ENCODE results near the gene GNG2. TPM values are rescaled to one million over a fixed set of nuclear protein-coding genes. Genes with fewer than 3 reads are reported as not detected.

GNG2 gene
- total and polyA plus RNA-seq, 2 experiments from 2014 or later: 3.3 to 4.5 TPM

DNA sequence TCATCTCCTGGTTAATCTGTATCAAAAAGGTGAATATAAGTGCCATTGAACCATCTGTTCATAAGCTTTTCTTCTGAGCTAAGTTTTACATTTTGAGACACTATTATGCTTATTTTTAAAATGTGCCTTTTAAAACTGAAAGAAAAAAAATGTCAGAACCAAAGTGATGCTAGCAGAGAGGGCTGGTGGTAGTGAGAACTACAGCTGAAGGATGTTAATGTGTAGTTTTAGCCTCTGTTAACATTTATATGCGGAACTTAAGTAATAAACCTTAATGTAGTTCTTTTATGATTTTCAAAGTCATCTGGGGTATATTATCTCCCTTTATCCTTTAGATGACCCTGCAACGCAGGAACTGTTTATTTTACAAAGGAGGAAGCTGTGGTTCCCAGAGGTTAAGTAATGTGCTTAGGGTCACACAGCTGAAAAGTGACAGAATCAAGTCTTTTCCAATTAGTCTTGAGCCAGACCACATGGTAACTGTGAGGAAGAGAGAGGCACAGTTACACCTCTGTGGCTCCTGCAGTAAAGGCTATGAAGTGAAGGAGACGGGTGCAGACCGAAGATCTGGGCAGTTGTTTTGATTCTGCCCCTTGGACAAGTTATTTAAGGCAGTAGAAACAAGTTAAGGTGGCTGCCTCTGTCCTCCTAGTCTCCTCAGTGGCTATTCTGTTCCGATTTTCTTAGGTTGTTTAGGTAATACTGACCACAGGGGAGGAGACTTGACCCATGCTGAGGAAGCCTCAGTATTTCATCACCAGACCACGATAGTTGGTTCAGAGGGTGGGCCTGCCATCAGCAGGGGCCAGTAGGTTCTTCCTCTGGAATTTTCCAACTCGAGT is 23.9 kb downstream of the GNG2 start:
- Histone ChIP-seq H3K27ac (no peak overlapping the region), H3K4me1 (ENCODE audit: low read depth) (no peaks in the 10 kb centered on the region), H3K27me3 (no peaks in the 10 kb centered on the region), H3K9me3 (ENCODE audit: low read depth) (no peaks in the 10 kb centered on the region), H3K36me3 (no peaks in the 10 kb centered on the region), H3K4me3 (no peak overlapping the region)
- TF ChIP-seq, protein P1, sequence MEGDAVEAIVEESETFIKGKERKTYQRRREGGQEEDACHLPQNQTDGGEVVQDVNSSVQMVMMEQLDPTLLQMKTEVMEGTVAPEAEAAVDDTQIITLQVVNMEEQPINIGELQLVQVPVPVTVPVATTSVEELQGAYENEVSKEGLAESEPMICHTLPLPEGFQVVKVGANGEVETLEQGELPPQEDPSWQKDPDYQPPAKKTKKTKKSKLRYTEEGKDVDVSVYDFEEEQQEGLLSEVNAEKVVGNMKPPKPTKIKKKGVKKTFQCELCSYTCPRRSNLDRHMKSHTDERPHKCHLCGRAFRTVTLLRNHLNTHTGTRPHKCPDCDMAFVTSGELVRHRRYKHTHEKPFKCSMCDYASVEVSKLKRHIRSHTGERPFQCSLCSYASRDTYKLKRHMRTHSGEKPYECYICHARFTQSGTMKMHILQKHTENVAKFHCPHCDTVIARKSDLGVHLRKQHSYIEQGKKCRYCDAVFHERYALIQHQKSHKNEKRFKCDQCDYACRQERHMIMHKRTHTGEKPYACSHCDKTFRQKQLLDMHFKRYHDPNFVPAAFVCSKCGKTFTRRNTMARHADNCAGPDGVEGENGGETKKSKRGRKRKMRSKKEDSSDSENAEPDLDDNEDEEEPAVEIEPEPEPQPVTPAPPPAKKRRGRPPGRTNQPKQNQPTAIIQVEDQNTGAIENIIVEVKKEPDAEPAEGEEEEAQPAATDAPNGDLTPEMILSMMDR (IDR thresholded peaks at IDR 0.05; ENCODE audit: low read depth, low read length): no peak
- DNase-seq (ENCODE audit: low read depth in 1 of 2, low spot score in 1 of 2): peak in 1 of 2 donors; percentile 80

DNA sequence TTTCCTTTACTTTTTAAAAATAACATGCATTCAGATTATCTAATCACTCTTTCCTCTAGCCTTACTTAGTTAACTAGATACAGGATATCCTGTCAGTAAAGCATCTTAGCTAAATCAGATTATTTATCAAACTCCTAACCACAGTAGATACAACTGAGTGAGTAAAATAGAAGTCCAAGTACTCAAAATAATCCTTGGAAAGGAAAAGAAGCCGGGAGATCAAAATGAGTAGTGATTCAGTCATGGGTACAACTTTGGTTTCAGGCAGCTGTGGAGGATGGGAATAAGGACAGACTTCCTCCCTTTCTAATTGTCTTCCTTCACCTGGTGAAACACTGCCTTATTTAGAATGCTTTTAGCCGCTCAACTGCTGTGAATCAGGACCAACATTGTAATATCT is 29.4 kb downstream of the GNG2 start:
- H3K27me3 ChIP-seq: no peaks in the 10 kb centered on the region
- H3K36me3 ChIP-seq: no peaks in the 10 kb centered on the region
- no peaks in the 10 kb centered on the region for H3K4me1 ChIP-seq (ENCODE audit: low read depth)
- TF ChIP-seq, protein P1 (IDR thresholded peaks at IDR 0.05; ENCODE audit: low read depth, low read length): no peak
- no peak overlapping the region for H3K4me3 ChIP-seq
- H3K9me3 ChIP-seq (ENCODE audit: low read depth): no peaks in the 10 kb centered on the region
- no peak overlapping the region for H3K27ac ChIP-seq
- no peak for DNase-seq (ENCODE audit: low read depth in 1 of 2, low spot score in 1 of 2)

DNA sequence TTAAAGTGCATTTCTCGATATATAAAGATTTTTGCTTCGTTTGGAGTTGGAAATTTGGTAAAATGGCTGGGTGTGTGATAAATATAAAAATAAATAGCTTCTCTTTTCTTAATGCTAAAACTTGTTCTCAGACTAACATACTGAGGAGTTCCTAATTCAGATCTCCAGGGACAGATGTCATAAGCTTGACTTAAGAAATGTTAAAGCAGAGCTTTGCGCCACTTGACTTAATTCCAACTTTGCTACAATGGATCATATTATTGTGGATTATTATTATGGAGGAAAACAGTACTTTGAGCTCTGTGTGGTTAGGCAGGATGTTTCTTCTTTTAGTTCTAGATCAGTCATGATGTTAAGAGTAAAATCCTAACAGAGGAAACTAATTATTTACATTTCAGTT is 33.8 kb downstream of the GNG2 start:
- TF ChIP-seq, protein P1 (IDR thresholded peaks at IDR 0.05; ENCODE audit: low read depth, low read length): no peak
- no peak for DNase-seq (ENCODE audit: low read depth in 1 of 2, low spot score in 1 of 2)

DNA sequence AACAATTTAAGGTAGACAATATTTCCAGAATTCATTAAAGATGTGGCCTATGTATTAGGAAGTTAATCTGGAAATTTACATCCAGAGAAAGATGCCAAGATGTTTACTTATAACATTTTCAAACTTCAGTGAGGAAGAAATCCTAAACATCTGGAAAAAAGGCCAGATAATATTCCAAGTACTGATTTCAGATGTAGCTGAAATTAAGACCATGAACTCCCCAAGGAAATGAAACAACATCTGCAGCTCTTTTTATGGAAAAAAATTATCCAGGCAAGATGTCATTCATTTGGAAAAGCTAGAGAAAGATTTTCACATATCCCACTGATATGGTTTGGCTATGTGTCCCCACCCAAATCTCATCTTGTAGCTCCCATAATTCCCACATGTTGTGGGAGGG is 35.0 kb downstream of the GNG2 start:
- Histone ChIP-seq H3K36me3 (no peaks in the 10 kb centered on the region), H3K27ac (no peak overlapping the region), H3K4me1 (ENCODE audit: low read depth) (no peaks in the 10 kb centered on the region), H3K4me3 (no peak overlapping the region), H3K27me3 (no peaks in the 10 kb centered on the region), H3K9me3 (ENCODE audit: low read depth) (no peaks in the 10 kb centered on the region)
- TF ChIP-seq, protein P1 (IDR thresholded peaks at IDR 0.05; ENCODE audit: low read depth, low read length): no peak
- DNase-seq (ENCODE audit: low read depth in 1 of 2, low spot score in 1 of 2): no peak

More for the DNA sequence above, 33.8 kb downstream of the GNG2 start:
- H3K9me3 ChIP-seq (ENCODE audit: low read depth): no peaks in the 10 kb centered on the region
- no peak overlapping the region for H3K27ac ChIP-seq
- no peak overlapping the region for H3K4me3 ChIP-seq
- no peaks in the 10 kb centered on the region for H3K27me3 ChIP-seq
- no peaks in the 10 kb centered on the region for H3K4me1 ChIP-seq (ENCODE audit: low read depth)
- H3K36me3 ChIP-seq: no peaks in the 10 kb centered on the region

DNA sequence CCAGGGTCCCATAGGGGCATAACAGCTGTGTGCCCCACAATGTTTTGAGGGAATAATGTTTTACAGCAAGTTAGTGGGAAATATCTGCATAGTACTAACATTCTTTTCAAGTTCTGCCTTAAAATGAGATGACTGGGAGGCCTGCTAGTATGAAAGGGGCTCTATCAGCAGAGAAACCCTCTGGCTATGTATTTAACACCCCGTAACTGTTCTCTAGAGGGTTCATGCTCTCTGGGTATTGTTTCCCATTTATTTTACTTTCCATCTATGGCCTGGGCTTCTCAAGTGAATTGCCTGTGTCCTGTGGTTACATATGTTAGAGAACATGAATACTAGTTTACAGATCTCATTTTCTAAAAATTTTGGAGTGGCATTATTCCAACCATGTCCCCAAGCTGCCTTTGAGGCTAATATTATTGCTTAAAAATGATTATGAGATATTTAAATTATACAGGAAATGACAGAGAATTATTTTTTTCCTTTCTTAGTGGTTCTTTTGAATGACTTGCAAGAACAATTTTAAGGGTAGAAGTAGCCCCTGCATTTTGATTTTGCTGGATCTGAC is 37.5 kb downstream of the GNG2 start:
- Histone ChIP-seq H3K27me3 (no peaks in the 10 kb centered on the region), H3K27ac (no peak overlapping the region), H3K9me3 (ENCODE audit: low read depth) (no peaks in the 10 kb centered on the region), H3K4me3 (no peak overlapping the region), H3K4me1 (ENCODE audit: low read depth) (no peaks in the 10 kb centered on the region), H3K36me3 (no peaks in the 10 kb centered on the region)
- TF ChIP-seq, protein P1 (IDR thresholded peaks at IDR 0.05; ENCODE audit: low read depth, low read length): no peak
- no peak for DNase-seq (ENCODE audit: low read depth in 1 of 2, low spot score in 1 of 2)
